CMK (cell line): ENCODE results near the gene SETD1B.
"Not testable (repeated sequence)": the region's sequence is repeated elsewhere in the genome, so short reads cannot be mapped to it uniquely, and the experiment has no call there.

Source experiments
- DNase-seq: peaks from one replicate; pipeline ENCODE4 v3.0.0-alpha.2; 2010; ENCODE audit warnings: low read depth

SETD1B gene

GRCh38 chr12:121857322-121858246 is 53.8 kb downstream of the SETD1B start:
- no peak for DNase-seq

- DNase-seq, result no peak
Observed at GRCh38 chr12:121858318-121858661, 54.5 kb downstream of the SETD1B start.

GRCh38 chr12:121858662-121859572 is 55.1 kb downstream of the SETD1B start, which contains the start of gene HPD:
Gene HPD (minus strand): TSS chr12:121858859. CDS start chr12:121858823, 36 bp downstream.
- DNase-seq, result no peak

- DNase-seq, result no peak
Observed at GRCh38 chr12:121860257-121860656, 56.4 kb downstream of the SETD1B start.

- not testable (repeated sequence) for DNase-seq
Observed at GRCh38 chr12:121860699-121861098, 56.9 kb downstream of the SETD1B start.

- no peak for DNase-seq
Observed at GRCh38 chr12:121861636-121862254, 57.9 kb downstream of the SETD1B start.

GRCh38 chr12:121866331-121866730 is 62.5 kb downstream of the SETD1B start:
- DNase-seq, result no peak

GRCh38 chr12:121869229-121869628 is 65.4 kb downstream of the SETD1B start:
- not testable (repeated sequence) for DNase-seq

GRCh38 chr12:121871467-121871866 is 67.7 kb downstream of the SETD1B start:
- DNase-seq, result peak; percentile 68

GRCh38 chr12:121872546-121873215 is 68.9 kb downstream of the SETD1B start:
- no peak for DNase-seq

GRCh38 chr12:121873216-121873569 is 69.4 kb downstream of the SETD1B start:
- DNase-seq, result no peak

GRCh38 chr12:121874071-121874470 is 70.3 kb downstream of the SETD1B start:
- DNase-seq, result no peak

- DNase-seq, result no peak
Observed at GRCh38 chr12:121875582-121875981, 71.8 kb downstream of the SETD1B start.

- DNase-seq, result not testable (repeated sequence)
Observed at GRCh38 chr12:121876080-121876447, 72.3 kb downstream of the SETD1B start.
